Glutamatergic neuron (in vitro differentiated cells): ENCODE measurements around the gene CEP112. TPM values are rescaled to one million over a fixed set of nuclear protein-coding genes. Genes with fewer than 3 reads are reported as not detected.

Experiments
- DNase-seq: peaks from one replicate; pipeline ENCODE4 v3.0.0; 2022
- H3K27ac Mint-ChIP-seq: one replicate; pipeline ENCODE4 v1.8.0; 2020; ENCODE audit warnings: mild to moderate bottlenecking, mixed read lengths, inconsistent platforms; ENCODE audit not compliant: unreplicated experiment
- H3K27me3 Mint-ChIP-seq: one replicate; pipeline ENCODE4 v1.8.0; 2020; ENCODE audit warnings: mild to moderate bottlenecking, moderate library complexity, mixed read lengths, inconsistent platforms; ENCODE audit not compliant: unreplicated experiment
- H3K36me3 Mint-ChIP-seq: one replicate; pipeline ENCODE4 v1.8.0; 2020; ENCODE audit warnings: mild to moderate bottlenecking, mixed read lengths, inconsistent platforms; ENCODE audit not compliant: unreplicated experiment
- H3K4me1 Mint-ChIP-seq: one replicate; pipeline ENCODE4 v1.8.0; 2020; ENCODE audit warnings: mild to moderate bottlenecking, low read depth, mixed read lengths, inconsistent platforms; ENCODE audit not compliant: unreplicated experiment
- H3K4me3 Mint-ChIP-seq: one replicate; pipeline ENCODE4 v1.8.0; 2020; ENCODE audit warnings: mild to moderate bottlenecking, mixed read lengths, inconsistent platforms; ENCODE audit not compliant: unreplicated experiment
- H3K9me3 Mint-ChIP-seq: one replicate; pipeline ENCODE4 v1.8.0; 2020; ENCODE audit warnings: mild to moderate bottlenecking, moderate library complexity, mixed read lengths, inconsistent platforms; ENCODE audit not compliant: unreplicated experiment
- total RNA-seq: library from RNA; stranded (reverse); fragmentation: NEBNext Ultra II Directional; extraction: Animal tissue kit (Norgen Biotek cat#: 25700); gene quantifications from one replicate; pipeline ENCODE4 v1.2.1, GENCODE V29; 2021; ENCODE audit not compliant: unreplicated experiment
- TF ChIP-seq, protein P1 (sequence below): fragments of 200-600 bp; sonication (generic); IDR thresholded peaks from one replicate; pipeline ENCODE4 v1.5.0; 2021; ENCODE audit not compliant: partially characterized antibody, unreplicated experiment

The CEP112 gene
- total RNA-seq, 1 donor from 2014 or later = 8.5 TPM

DNA sequence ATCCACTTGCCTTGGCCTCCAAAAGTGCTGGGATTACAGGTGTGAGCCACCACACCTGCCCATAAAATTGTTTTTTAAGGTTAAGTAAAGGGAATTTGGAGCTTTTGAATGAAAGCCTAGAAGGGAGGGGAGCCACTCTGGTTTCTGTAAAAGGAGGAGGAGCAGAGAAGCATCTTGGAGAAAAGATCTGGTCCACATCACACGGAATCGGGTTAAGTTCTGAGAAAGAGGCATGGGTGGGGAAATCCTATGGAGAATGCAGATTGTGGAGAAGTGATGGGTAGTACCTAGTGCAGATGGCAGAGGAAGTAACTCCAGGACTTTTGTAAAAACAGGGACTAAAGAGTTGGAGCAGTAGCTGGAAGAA is 18.3 kb upstream of the CEP112 start:
- no peaks in the 10 kb centered on the region for H3K9me3 Mint-ChIP-seq

DNA sequence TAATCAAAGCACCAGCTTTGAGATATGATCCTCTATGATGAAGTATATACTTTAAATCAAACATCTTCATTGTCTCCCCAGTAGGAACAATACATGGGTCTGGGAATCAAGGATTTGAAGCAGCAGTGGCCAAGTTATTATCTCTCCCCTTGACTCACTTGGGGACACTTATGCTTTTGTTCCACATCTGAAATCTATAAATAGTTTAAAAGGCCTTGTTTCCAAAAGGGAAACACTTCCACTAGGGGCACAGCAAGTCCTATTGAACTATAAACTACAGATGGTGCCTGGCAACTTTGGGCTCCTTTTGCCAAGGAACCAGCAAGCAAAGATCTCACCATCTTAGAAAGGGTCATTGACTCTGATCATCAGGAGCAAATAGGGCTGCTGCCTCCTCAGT is 16.0 kb upstream of the CEP112 start:
- Mint-ChIP-seq H3K4me1 (no peaks in the 10 kb centered on the region), H3K27ac (no peak overlapping the region)
- TF ChIP-seq, protein P1, sequence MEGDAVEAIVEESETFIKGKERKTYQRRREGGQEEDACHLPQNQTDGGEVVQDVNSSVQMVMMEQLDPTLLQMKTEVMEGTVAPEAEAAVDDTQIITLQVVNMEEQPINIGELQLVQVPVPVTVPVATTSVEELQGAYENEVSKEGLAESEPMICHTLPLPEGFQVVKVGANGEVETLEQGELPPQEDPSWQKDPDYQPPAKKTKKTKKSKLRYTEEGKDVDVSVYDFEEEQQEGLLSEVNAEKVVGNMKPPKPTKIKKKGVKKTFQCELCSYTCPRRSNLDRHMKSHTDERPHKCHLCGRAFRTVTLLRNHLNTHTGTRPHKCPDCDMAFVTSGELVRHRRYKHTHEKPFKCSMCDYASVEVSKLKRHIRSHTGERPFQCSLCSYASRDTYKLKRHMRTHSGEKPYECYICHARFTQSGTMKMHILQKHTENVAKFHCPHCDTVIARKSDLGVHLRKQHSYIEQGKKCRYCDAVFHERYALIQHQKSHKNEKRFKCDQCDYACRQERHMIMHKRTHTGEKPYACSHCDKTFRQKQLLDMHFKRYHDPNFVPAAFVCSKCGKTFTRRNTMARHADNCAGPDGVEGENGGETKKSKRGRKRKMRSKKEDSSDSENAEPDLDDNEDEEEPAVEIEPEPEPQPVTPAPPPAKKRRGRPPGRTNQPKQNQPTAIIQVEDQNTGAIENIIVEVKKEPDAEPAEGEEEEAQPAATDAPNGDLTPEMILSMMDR = no peak

More for the DNA sequence above, 18.3 kb upstream of the CEP112 start:
- no peak overlapping the region for H3K27ac Mint-ChIP-seq
- H3K27me3 Mint-ChIP-seq = no peaks in the 10 kb centered on the region
- no peak overlapping the region for H3K4me3 Mint-ChIP-seq
- DNase-seq = no peak
- H3K4me1 Mint-ChIP-seq = no peaks in the 10 kb centered on the region
- TF ChIP-seq, protein P1 = no peak
- peaks cover 4% of the 10 kb centered on the region for H3K36me3 Mint-ChIP-seq

DNA sequence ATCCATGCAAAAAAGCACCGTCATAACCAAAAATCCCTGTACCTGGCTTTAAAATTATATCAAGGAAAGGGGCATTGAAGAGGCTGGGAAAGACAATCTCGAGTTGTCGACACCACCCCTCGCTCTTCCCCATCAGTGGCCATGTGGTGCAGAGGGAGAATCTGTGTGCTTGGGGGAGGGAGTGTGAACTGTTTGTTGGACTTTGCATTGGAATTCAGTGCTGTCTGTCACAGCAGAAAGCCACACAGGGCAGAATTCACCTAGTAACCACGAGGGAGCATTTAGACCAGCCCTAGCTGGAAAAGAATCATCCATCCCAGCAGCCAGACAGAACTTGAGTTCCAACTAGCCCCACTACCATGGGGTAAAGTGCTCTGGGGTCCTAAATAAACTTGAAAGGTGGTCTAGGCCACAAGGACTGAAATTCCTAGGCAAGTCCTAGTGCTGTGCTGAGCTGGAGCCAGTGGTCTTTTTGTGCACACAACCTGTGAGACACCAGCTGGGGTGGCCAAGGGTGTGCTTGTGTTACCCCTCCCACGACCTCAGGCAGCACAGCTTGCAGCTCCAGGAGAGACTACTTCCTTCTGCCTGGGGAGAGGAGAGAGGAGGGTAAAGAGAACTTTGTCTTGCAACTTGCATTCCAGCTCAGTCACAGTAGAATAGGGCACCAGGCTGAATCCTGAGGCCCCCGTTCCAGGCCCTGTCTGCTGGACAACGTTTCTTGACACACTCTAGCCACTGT is 11.5 kb upstream of the CEP112 start:
- no peak overlapping the region for H3K27ac Mint-ChIP-seq

More for the DNA sequence above, 16.0 kb upstream of the CEP112 start:
- no peak overlapping the region for H3K4me3 Mint-ChIP-seq
- DNase-seq = no peak
- no peaks in the 10 kb centered on the region for H3K27me3 Mint-ChIP-seq
- H3K36me3 Mint-ChIP-seq = peaks cover 4% of the 10 kb centered on the region
- H3K9me3 Mint-ChIP-seq = no peaks in the 10 kb centered on the region

DNA sequence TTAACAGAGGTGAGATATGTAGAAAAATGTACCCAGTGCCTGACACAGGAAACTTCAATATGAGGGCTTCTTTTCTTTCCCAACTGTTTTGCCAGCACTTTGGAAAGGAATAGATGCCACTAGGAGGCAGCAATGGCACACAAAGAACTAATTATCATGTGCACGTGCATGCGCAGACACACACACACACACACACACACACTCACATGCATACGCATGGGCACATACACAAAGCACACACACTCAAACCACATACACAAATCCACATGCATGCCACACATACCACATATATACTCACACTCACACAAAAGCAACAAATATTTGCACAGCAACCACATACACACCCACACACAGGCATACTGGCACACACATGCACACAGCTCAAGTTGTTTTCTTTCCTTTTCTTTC is 8.8 kb upstream of the CEP112 start:
- Mint-ChIP-seq H3K4me1 (no peaks in the 10 kb centered on the region), H3K9me3 (no peaks in the 10 kb centered on the region), H3K27ac (no peak overlapping the region), H3K27me3 (no peaks in the 10 kb centered on the region), H3K4me3 (no peak overlapping the region), H3K36me3 (no peaks in the 10 kb centered on the region)
- peak; percentile 36 for DNase-seq
- TF ChIP-seq, protein P1 = no peak

More for the DNA sequence above, 11.5 kb upstream of the CEP112 start:
- Mint-ChIP-seq H3K36me3 (no peaks in the 10 kb centered on the region), H3K4me1 (no peaks in the 10 kb centered on the region), H3K9me3 (no peaks in the 10 kb centered on the region), H3K4me3 (no peak overlapping the region), H3K27me3 (no peaks in the 10 kb centered on the region)
- TF ChIP-seq, protein P1 = no peak
- no peak for DNase-seq

DNA sequence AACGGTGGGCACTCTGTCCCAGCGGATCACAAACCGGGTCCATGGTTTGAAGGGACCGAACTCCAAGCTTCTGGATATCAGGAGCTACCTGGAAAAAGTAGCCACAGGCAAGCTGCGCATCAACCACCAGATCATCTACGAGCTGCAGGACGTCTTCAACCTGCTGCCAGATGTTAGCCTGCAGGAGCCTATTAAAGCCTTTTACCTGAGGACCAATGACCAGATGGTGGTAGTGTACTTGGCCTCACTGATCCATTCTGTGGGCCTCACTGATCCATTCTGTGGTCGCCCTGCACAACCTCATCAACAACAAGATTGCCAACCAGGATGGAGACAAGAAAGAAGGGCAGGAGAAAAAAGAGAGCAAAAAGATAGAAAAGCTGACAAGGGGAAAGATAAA is 6.3 kb upstream of the CEP112 start:
- no peaks in the 10 kb centered on the region for H3K9me3 Mint-ChIP-seq
- no peaks in the 10 kb centered on the region for H3K36me3 Mint-ChIP-seq
- no peaks in the 10 kb centered on the region for H3K4me1 Mint-ChIP-seq
- DNase-seq = no peak
- TF ChIP-seq, protein P1 = no peak
- H3K27ac Mint-ChIP-seq = no peak overlapping the region
- H3K4me3 Mint-ChIP-seq = no peak overlapping the region
- H3K27me3 Mint-ChIP-seq = no peaks in the 10 kb centered on the region
